Activated CD4-positive, alpha-beta T cell treated with anti-CD3 and anti-CD28 coated beads, Interleukin-2, amount 50 U/mL, for 24 hours (primary cell): ENCODE results near the gene GDA.

Experiments
- DNase-seq, 2 donors: peaks; one replicate each; pipeline ENCODE4 v3.0.0-alpha.2; 2020; ENCODE audit warnings: low read depth in 1 of 2, low spot score in 1 of 2

GDA gene

DNA sequence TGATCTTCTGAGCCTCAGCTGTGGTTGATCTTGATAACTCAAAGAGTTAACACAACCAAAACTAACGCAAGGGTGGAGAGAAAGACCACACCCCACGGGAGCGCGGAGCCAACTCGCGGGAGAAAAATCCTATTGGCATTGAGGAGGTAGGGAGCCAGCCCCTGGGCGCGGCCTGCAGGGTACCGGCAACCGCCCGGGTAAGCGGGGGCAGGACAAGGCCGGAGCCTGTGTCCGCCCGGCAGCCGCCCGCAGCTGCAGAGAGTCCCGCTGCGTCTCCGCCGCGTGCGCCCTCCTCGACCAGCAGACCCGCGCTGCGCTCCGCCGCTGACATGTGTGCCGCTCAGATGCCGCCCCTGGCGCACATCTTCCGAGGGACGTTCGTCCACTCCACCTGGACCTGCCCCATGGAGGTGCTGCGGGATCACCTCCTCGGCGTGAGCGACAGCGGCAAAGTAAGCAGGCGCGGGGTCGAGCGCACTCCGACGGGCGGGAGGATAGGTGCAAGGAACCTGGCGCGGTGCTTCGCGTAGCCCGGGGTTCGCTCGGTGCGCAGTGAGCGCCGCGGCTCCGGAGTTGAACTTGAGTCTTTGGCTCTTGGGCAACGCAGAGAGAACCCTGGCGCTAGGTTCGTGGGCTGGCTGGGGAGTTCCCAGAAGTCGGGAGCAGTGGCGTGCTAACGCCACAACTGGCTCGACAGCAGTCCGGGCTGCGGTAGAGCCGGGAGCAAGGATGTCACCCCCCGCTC, at the start of gene GDA:
TSS of gene GDA (plus strand) at position 210 of the 745 bp plus-strand sequence. CDS start at position 330, 120 bp downstream.
- no peak for DNase-seq

DNA sequence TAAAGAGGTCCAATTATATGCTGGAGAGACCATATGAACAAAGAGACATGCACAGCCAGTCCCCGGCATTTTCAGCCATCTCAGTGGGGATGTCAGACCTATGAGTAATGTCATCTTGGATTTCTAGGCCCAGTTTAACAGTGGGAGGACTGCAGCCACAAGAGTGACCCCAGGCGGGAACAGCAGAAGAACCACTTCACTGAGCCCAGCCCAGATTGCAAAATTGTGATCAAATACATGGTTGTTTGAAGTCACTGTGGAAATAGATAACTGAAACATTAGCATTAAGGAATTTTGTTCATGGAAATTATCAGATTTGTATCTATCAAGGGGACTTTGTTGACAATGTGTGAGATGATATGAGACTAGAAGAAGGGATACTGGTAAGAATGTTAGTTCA, 46.7 kb upstream of the GDA start:
- no peak for DNase-seq

DNA sequence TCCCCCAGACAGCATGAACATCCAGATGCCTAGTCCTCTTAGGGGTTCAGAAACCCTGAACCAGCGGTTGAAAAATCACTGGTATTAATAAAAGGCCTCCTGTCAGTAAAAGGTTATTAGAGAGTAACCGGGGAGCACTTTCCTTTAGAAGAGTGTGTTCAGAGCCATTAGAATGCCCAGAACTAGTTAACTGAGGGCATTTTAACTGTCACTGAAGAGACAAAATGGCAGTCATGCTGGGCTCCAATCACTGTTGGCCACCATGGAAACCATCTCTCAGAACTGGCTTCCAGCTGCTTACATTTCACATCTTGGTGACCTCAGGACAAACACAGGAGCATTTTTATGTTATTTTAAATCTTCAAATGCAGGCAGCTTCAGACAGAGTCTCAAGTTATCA, 36.2 kb upstream of the GDA start:
- DNase-seq = no peak

DNA sequence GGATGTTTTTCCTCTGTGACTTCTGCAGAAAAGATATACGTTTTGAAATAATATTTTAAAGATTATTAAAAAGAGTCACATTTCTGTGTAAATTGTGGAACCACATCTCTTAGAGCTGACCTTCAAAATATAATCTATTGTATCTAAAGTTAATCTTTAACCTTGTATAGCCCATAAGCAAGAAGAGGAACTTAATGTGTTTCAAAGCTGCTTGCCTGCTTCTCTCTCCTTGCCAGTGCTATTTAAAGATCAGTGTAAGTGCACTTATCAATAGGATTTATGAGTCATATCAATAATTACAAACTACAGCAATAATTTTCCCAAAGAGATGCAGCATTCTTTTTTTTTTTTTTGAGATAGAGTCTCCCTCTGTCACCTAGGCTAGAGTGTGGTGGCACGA, 29.4 kb upstream of the GDA start:
- DNase-seq = no peak

DNA sequence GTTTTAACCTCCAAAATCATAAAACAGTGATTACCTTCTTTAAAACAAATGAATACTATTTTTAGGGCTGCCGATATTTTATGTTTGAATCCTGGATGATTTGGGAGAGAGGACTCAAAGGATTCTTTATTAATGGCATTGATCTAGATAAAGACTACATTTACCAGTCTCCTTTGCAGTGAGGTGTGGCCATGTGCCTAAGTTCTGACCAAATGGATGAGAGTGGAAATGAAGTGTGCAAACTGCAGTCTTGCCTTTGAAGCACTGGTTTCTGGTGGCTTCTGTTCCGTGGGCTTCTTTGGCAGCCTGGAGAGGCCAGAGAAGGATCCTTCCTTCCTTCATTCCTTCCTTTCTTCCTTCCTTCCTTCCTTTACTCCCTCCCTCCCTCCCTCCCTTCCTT, 24.3 kb upstream of the GDA start:
- DNase-seq = no peak

DNA sequence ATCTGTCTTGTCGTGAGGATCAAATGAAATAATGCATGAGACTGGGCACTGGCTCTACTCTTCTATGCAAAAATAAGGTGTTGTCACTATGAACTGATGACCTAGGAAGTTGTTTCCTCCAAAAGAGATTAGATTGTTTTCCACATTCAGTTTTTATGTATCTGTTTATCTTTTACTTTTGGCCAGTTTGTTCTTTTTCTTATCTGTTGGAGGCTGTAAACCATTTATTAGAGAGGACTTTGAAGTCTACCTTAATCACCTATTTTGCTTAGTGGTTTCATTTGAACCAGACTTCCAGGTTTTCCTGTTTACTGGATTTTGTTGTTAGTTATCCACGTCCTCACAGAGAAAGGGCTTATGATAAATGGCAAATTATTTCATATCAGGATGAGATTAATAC, 21.5 kb upstream of the GDA start:
- no peak for DNase-seq

DNA sequence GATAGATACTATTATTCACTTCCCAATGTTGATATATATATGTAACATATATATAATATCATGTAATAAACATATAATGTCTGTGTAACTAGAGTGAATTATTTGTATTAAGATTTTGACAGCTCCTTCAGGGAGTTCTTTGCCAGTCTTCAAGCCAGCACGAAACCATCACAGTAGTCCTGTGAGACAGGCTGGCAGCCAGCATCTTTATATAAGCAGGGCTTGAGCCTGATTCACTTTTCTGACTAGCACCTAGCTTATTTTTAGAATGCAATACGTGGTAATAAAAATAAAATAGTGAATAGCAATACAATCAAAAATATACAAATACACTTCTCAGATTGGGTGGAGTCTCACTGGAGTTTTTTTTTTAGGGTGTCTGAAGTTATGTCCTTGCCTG, 20.7 kb upstream of the GDA start:
- no peak for DNase-seq

DNA sequence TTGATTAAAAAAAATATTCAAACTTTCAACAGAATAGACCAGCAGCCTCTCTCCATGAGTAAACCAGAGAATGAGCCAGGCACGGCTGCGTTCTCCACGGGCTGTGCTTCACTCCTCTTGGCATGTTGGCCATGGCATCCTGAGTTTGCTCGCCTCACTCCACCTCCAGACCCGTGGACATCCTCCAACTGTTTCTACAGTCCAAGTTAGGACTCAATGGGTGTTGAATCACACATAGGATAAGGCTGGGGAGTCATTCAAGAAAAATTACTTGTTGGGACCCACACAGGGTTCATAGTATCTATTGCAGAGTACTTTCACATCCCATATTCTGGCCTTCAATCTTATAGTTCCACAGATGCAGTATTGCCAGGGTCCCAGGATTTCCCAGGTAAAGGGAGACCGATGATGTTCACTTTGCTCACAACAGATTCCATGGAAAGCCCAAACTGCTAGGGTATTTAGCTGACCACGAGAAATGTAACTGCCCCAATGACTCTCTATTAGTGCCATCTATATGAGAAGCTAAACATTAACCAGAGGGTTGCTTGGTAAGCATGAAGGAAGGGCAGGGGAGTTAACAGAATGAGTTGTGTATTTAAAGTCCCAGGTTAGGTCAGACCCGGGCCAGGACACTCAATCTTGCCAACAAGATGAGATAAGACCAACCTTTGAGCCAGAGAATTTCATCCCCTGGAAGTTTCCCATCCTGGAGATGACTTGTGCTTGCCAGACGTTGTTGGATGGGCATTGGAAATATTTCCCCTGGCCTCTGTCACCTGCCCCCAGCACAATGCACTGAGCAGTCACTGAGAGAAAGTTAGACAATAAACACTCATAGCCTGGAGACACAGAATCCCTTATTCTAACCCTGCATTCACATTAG, 19.7 kb upstream of the GDA start:
- no peak for DNase-seq

DNA sequence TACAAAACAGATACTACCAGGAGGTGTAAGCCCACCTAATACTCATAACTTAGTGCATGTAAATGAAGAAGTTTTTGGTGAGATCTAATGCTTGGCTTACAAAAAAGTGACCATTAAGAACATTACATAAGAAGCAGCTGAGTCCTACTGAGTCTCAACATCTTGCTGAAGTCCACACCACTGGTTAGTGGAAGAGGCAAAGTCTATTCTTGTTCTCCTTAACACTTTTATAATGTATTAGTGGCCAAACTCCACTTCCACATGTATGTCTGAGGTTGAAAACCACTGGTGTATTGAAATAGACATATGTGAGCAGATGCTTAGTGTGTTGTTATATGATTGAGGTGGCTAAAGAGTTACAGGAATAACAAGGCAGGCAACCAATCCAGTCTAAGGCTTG, 18.9 kb upstream of the GDA start:
- DNase-seq = no peak

DNA sequence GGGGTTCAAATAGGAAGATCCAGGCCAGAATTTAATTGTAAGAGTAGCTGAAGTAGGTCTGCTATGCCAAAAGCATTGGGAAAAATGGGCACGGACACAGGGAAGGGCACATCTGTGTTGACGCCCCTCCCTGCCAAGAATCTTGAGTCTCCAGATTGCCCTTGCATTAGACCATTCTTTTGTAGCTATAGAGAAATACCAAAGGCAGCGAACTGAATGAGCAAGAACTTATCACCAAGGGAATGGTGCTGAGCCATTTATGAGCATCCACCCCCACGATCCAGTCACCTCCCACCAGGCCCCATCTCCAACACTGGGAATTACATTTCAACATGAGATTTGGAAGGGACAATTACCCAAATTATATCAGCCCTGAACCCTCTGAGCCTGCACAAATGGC, 18.0 kb upstream of the GDA start:
- no peak for DNase-seq

DNA sequence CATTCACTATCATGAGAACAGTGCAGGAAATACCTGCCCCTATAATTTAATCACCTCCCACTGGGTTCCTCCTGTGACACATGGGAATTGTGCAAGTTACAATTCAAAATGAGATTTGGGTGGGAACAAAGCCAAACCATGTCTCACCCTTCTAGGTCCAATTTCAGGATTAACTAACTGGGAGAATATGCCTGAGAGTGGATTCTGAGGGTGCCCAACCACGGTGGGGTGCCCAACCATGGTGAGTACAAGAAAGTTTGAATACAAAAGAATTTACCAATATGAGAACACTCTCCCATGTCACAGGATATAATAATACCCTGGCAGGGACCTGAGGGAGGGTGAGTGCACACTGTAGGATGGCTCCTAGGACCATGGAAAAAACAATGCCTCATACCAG, 17.2 kb upstream of the GDA start:
- no peak for DNase-seq

DNA sequence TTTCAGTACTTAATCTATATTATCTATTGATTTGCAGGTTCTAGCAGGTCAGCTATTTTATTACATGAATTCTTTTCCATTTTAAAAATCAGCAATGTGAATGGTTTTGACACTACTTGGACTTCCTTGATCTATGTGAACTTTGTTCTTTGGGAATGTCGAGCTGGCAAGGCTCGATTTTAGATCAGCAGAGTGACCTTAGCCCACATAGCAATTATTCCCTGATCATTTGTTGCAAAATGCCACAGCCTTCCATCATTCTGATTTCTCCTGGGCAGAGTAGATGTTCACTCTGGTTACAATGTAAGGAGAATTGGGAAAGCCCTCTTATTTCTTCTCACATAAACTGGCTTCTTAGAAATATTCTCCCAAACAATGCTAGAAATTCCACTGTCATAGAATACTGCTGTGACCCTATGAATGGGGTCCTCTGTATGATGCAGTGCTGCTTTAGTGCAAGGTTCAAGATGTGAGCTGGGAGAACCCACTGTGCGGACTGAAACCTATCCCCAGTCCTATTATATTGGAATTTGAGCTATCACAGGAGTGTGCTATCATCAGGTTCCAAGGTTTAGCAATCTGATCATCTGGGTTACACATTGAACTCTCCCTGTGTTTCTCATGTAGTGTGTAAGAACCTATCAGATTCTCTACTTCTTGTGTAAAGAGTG, 15.7 kb upstream of the GDA start:
- no peak for DNase-seq

DNA sequence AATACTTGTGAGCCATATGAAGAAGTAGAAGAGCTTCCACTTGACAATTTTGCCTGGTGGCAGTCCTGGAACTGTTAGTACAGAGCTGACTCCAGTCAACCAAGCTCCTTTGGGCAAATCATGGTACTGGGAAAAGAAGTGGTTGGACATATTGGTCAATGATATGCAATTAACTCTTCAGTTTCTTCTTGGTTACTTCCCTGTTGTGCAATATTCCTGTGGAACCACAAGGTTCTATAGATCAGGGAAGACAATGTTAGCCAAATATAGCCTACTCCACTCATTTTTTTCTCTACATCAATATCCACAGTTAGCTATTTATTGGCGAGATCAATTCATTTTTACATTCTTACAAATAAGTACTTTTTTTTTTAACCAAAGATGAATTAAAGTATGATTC, 14.4 kb upstream of the GDA start:
- DNase-seq = no peak

DNA sequence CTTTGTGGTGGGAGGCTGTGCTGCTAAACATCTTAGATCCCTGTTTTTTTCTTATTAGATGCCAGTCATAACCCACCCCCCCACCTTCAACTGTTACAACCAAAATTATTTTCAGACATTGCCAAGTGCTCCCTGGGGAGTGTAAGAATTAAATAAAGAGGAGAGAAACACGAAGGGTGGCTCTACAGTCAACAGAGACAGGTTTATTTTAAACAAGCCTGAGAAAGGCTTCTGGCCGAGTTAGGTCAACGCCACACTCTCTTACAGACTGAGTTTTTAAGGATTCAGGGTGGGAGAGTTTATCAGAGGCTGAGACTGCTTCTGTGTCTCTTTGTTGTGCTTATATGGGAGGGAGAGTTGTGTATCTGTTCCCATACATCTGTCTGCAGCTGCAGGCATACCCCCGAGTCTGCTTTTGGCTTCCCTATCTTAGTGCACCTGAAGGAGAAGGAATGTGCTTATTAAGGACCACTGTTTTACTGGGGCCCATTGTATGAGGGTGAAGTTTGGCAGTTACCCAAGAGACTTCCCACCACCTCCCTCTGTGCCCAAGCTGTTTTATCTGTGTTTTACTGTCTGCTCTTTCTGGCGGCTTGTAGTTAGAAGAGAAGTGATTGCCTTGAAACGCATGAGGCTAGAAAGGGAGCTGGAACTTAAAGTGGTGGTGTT, 11.4 kb upstream of the GDA start:
- DNase-seq = no peak

DNA sequence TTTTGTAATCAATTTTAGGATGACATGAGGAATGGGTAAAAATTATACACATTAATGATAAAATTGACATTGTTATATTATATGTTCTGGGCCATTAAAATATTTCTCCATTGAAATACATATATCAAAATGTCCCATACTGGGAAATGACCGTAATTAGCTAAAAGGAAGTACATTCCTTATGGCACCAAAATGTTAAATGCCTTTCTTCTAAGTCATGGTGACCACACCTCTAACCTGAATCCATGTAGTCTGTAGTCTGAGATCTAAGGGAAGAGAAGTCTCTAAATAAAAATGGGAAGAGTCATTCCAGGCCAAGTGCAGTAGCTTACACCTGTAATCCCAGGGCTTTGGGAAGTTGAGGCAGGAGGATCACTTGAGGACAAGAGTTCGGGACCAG, 10.0 kb upstream of the GDA start:
- DNase-seq = no peak

DNA sequence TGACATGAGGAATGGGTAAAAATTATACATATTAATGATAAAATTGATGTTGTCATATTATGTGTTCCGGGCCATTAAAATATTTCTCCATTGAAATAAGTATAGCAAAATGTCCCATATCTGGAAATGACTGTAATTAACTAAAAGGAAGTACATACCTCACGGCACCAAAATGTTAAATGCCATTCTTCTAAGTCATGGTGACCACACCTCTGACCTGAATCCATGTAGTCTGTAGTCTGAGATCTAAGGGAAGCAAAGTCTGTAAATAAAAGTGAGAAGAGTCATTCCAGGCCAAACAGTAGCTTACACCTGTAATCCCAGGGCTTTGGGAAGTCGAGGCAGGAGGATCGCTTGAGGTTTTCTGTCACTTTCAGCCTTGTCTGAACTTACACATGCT, 8.7 kb upstream of the GDA start:
- DNase-seq = no peak

DNA sequence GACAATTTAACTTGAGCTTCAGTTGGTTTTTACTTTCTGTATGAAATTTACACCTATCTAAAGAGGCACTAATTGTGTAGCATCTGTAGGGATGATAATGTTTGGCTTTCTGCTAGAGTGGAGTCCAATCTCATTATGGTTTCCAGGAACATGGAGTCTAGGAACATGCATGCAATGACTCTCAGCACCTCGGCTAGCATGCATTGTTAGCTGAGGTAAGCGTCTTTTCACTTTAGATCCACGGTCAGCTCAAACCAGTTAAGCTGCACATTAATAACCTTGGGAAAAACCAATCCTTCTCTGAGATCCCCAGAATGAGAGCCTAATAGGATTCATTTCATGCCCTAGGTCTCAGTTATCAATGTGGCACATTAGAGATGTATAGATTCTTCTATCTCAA, 7.8 kb upstream of the GDA start:
- no peak for DNase-seq

DNA sequence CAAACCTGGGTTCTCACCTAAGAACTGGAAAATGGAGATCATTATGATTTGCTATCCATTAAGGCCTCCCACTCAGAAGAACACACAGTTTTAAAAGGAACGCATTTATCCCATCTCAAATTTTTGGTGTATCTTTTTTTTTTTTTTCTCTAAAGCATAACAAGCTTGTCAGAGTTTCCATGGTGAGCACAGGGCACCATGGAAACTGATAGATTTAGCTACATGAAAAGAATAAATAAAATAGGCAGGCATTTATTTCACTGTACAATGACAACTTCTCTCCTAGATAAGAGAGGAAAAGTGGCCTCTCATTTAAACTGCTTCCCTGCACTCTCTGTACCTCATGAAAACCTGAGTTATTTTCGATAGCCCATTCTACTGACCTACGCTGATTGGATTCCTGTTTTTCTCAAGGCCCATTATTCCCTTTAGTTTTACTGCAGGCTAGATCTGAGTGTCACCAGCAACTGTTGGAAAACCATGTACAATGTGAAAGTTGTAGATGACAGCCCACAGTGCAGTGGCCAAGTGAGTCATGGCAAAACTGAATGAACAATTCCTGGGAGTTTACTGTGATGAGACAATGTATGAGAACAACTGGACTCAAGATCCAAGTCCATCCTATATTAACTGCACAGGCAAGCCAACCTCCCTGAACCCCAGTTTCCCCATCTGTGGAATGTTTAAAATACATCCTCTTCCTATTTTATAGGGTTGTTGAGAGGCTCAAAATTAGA, 4.3 kb upstream of the GDA start:
- DNase-seq = no peak

DNA sequence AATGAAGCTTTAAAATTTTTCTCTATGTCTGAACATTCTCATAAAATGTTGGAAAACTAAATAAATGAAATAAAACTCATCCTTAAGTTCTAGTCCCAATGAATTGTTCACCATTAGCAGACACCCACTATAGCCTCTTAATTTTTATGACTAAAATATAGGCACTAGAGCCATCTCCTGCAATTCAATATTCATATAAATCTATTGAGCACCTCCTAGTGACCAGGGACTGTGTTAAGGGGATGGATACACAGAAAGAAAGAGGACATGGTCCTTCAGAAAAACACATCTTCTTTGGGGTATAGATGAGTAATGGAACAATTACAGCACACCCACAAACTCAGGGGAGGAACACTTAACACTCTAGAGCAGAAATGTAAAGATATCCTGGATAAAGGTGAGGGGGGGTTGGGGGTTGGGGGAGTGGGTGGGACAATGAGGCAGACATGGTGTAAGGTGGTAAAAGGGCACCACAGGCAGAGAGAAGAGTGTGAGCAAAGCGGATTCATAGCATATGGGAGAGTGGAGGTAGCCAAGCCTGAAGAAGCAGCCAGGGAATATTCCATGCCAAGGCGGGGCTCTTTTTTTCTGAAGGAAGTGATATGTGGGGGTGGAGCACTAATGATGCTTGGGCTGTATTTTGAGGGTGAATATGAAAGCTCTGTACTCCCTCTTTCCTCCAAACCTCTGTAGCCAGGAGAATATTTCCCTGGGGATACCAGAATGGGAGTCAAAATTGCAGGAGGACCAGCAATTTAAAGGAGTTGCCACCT, 3.3 kb upstream of the GDA start:
- DNase-seq = no peak

DNA sequence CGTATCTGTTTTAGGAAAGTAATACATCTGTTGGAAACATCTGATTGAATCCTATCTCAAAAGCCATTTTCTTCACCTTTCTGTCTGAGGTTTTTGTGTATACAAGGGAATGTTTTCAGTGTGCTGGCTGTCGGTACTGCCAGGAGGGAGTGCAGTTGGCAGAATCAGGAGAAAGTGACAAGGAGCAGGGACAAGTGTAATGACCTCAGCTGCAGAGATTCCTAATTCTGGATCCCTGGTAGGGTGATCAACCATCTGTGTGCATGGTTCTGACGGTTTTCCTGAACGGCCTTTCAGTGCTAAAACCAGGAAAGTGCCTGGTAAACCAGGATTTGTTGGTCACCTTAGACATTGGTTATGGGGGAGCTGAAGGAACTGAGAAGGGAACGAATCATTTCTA, 1.6 kb upstream of the GDA start:
- no peak for DNase-seq
